ENCODE measurements around the gene THAP6.
A peak's percentile ranks its signal among the peaks of the same experiment; 100 is the strongest.
"Not testable (repeated sequence)": the region's sequence is repeated elsewhere in the genome, so short reads cannot be mapped to it uniquely, and the experiment has no call there.

The THAP6 gene

GRCh38 chr4:75514131-75514948 lies at the start of gene THAP6, which contains the start of gene RCHY1:
TSS of gene THAP6 (plus strand) at chr4:75514473. CDS start at chr4:75515453, 980 bp downstream.
TSS of gene RCHY1 (minus strand) at chr4:75514403. CDS start at chr4:75514286, 117 bp downstream.
- DNase-seq: peak; percentile 89 to 92

- DNase-seq: no peak
Measured at GRCh38 chr4:75469896-75470295, 44.4 kb upstream of the THAP6 start.

- DNase-seq: no peak
Measured at GRCh38 chr4:75470738-75471137, 43.5 kb upstream of the THAP6 start.

- DNase-seq: no peak
Measured at GRCh38 chr4:75477201-75477600, 37.1 kb upstream of the THAP6 start.

- DNase-seq: no peak
Measured at GRCh38 chr4:75484190-75484589, 30.1 kb upstream of the THAP6 start.

GRCh38 chr4:75490155-75490554 lies 24.1 kb upstream of the THAP6 start:
- DNase-seq: no peak

- no peak for DNase-seq
Measured at GRCh38 chr4:75494563-75494962, 19.7 kb upstream of the THAP6 start.

GRCh38 chr4:75495476-75495875 lies 18.8 kb upstream of the THAP6 start:
- no peak for DNase-seq

- no peak for DNase-seq
Measured at GRCh38 chr4:75496406-75496805, 17.9 kb upstream of the THAP6 start.

- no peak for DNase-seq
Measured at GRCh38 chr4:75497133-75497532, 17.1 kb upstream of the THAP6 start.

- DNase-seq: no peak
Measured at GRCh38 chr4:75498041-75498440, 16.2 kb upstream of the THAP6 start.

GRCh38 chr4:75499900-75500299 lies 14.4 kb upstream of the THAP6 start:
- no peak for DNase-seq

- DNase-seq: no peak
Measured at GRCh38 chr4:75502671-75503070, 11.6 kb upstream of the THAP6 start.

- no peak for DNase-seq
Measured at GRCh38 chr4:75505630-75506029, 8.6 kb upstream of the THAP6 start.

- DNase-seq: not testable (repeated sequence)
Measured at GRCh38 chr4:75509592-75509991, 4.7 kb upstream of the THAP6 start.

GRCh38 chr4:75511841-75512240 lies 2.4 kb upstream of the THAP6 start:
- no peak for DNase-seq

GRCh38 chr4:75512386-75513211 lies 1.7 kb upstream of the THAP6 start:
- DNase-seq: peak in 1 of 2 donors; percentile 31

- DNase-seq: no peak
Measured at GRCh38 chr4:75513526-75514130, 645 bp upstream of the THAP6 start.

- peak in 1 of 2 donors; percentile 63 for DNase-seq
Measured at GRCh38 chr4:75514949-75515612, 808 bp downstream of the THAP6 start.

GRCh38 chr4:75516144-75516543 lies 1.9 kb downstream of the THAP6 start:
- DNase-seq: no peak

GRCh38 chr4:75519452-75519851 lies 5.2 kb downstream of the THAP6 start:
- DNase-seq: not testable (repeated sequence)

GRCh38 chr4:75525086-75525485 lies 10.8 kb downstream of the THAP6 start:
- DNase-seq: no peak

GRCh38 chr4:75525910-75526309 lies 11.6 kb downstream of the THAP6 start:
- no peak for DNase-seq
